Right lobe of liver (tissue), 6 donors: ENCODE data around the gene KLRG1. TPM values are rescaled to one million over a fixed set of nuclear protein-coding genes. Genes with fewer than 3 reads are reported as not detected.
A peak's percentile ranks its signal among the peaks of the same experiment; 100 is the strongest.

Source experiments
- ATAC-seq, 4 donors: fragments of 200-7000 bp; cut with Tn5 transposase; one replicate each; pipeline ENCODE4 v1.9.1; 2020; ENCODE audit warnings: mild to moderate bottlenecking in 4 of 4, moderate library complexity in 4 of 4
- DNase-seq, 3 donors: peaks; one replicate each; pipeline ENCODE4 v3.0.0-alpha.2; 2020
- H3K27ac ChIP-seq, 3 donors: fragments of 200-600 bp; one replicate each; pipeline ENCODE4 v1.8.0; 2022
- H3K27me3 ChIP-seq, 2 donors: fragments of 200-600 bp; one replicate each; pipeline ENCODE4 v1.8.0; 2022
- H3K36me3 ChIP-seq, 4 donors: fragments of 200-600 bp; sonication (generic) in 1 of 4; one replicate each; pipeline versions ENCODE4 v1.5.1 to v1.8.0; 2017 to 2022; ENCODE audit warnings: control low read depth in 1 of 4
- H3K4me1 ChIP-seq, 4 donors: fragments of 200-600 bp; sonication (generic) in 1 of 4; one replicate each; pipeline versions ENCODE4 v1.5.1 to v1.8.0; 2017 to 2022; ENCODE audit warnings: control low read depth in 1 of 4
- H3K4me3 ChIP-seq, 3 donors: fragments of 200-600 bp; one replicate each; pipeline ENCODE4 v1.8.0; 2022
- H3K9me3 ChIP-seq, 4 donors: fragments of 200-600 bp; sonication (generic) in 1 of 4; one replicate each; pipeline versions ENCODE4 v1.5.1 to v1.8.0; 2017 to 2022; ENCODE audit warnings: control low read depth in 1 of 4
- POLR2A ChIP-seq: fragments of 450-650 bp; IDR thresholded peaks from one replicate; pipeline ENCODE4 v1.6.1; 2017; ENCODE audit warnings: antibody characterized with exemption, mild to moderate bottlenecking
- WGBS: methylation state at CpG from one replicate; pipeline ENCODE4 v1.1.6; 2018; ENCODE audit warnings: low coverage, low lambda C conversion rate; ENCODE audit not compliant: insufficient coverage; ENCODE audit errors: missing lambda C conversion rate; 5-methylcytosine and 5-hydroxymethylcytosine counted together
- intact Hi-C, 2 donors: fragments of 100-400 bp; cut with DNase I; formaldehyde crosslinking; loops; one replicate each; pipeline versions ENCODE4 v1.11.2 to v1.14.1; 2022
- total RNA-seq, 6 experiments: library from RNA; depleted of rRNA in 2 of 6; stranded (reverse); fragments of >200 nt in 2 of 6; fragmentation: NEBNext Ultra II Directional in 3 of 6; extraction: Animal tissue kit (Norgen Biotek cat#: 25700) in 3 of 6; gene quantifications; one replicate each; pipeline versions ENCODE4 v1.1.0 to v1.2.4, GENCODE V29; 2016 to 2023
- TF ChIP-seq, protein P1 (sequence below), 4 donors: fragments of 200-600 bp in 3 of 4; fragments of 450-650 bp in 1 of 4; IDR thresholded peaks; one replicate each; pipeline versions ENCODE4 v1.5.1 to v1.8.0; 2016 to 2022; ENCODE audit warnings: antibody characterized with exemption in 4 of 4, mild to moderate bottlenecking in 2 of 4
- donor health status: DM: no; HTN: yes; CAD: no.
- donor health status: DM: no; HTN: no; CAD: no.
- donor health status: DM: no; HTN: no; CAD: no.
- donor health status: DM: no; HTN: yes; CAD: no.
- donor health status: DM: no; HTN: yes; CAD: no.

The KLRG1 gene
- total RNA-seq, 6 experiments from 2014 or later, result 1.3 to 2.7 (median 1.6) TPM

DNA sequence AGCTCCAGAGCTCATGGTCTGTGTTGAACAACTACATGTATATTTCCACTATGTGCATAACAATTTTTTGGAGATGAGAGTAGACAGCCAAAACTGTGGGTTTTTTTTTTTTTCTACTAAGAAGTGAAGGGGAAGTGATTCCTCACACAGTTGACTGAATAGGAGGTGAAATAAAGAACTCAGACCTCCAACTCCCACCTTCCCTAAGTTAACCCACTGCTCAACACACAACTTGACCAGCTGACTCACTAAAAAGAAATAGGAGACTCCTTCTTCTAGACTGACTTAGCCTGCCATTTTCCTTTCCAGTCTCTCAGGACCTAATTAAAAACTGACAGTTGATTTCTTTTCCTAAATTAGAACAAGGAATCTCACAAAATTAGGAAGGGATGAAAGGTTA lies 41.6 kb upstream of the KLRG1 start:
- DNase-seq (no peak), ATAC-seq (no peak)
- H3K9me3 ChIP-seq, result no peaks in the 10 kb centered on the region
- no peak overlapping the region for H3K27ac ChIP-seq
- peaks cover 0 to 30% (median 13%) of the 10 kb centered on the region in 4 donors for H3K36me3 ChIP-seq
- H3K4me1 ChIP-seq, result peaks cover 0 to 27% (median 9%) of the 10 kb centered on the region in 4 donors
- no peak for TF ChIP-seq POLR2A
- TF ChIP-seq, protein P1, sequence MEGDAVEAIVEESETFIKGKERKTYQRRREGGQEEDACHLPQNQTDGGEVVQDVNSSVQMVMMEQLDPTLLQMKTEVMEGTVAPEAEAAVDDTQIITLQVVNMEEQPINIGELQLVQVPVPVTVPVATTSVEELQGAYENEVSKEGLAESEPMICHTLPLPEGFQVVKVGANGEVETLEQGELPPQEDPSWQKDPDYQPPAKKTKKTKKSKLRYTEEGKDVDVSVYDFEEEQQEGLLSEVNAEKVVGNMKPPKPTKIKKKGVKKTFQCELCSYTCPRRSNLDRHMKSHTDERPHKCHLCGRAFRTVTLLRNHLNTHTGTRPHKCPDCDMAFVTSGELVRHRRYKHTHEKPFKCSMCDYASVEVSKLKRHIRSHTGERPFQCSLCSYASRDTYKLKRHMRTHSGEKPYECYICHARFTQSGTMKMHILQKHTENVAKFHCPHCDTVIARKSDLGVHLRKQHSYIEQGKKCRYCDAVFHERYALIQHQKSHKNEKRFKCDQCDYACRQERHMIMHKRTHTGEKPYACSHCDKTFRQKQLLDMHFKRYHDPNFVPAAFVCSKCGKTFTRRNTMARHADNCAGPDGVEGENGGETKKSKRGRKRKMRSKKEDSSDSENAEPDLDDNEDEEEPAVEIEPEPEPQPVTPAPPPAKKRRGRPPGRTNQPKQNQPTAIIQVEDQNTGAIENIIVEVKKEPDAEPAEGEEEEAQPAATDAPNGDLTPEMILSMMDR (IDR thresholded peaks at IDR 0.05), result no peak
- no peaks in the 10 kb centered on the region for H3K27me3 ChIP-seq
- no peak overlapping the region for H3K4me3 ChIP-seq
- intact Hi-C loops, result no loop called here

DNA sequence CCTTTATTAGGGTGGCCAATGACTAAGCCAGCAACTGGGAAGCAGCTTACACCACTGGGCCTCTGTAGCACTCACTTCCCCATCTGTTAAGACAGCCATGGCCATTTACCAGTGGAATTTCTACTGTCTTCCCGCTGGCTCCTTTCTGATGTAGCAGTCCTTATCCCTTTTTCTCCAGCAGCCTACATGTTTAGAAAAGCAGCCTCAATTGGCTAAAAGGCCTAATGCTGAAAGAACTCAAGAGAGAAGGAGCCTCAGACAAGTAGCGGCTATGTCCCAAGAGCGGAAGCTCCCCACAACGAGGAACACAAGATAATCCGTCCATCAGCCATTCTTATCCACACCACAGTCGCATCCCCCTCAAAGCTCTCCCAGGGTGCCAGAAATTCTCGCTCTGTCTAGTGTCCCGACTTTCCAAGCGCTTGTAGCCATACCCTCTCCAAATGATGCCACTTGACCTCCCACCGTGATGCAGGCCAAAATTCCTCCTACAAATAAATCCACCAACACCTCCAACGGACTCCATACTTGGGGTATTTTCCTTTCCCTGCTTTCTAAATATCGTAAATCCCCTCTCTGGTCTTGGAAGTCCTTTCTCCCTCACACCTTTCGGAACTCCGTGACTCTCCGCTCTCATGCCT lies 40.5 kb upstream of the KLRG1 start:
- WGBS, result 2% methylated on average over 15 of the region's 15 CpGs
- H3K36me3 ChIP-seq, result peaks cover 0 to 19% (median 7%) of the 10 kb centered on the region in 4 donors
- peak overlapping the region; percentile 83 to 97 (median 94) for H3K27ac ChIP-seq
- H3K4me1 ChIP-seq, result peaks cover 0 to 27% (median 9%) of the 10 kb centered on the region in 4 donors
- no peak for TF ChIP-seq POLR2A
- TF ChIP-seq, protein P1 (IDR thresholded peaks at IDR 0.05), result no peak
- H3K27me3 ChIP-seq, result no peaks in the 10 kb centered on the region
- ATAC-seq, result no peak
- intact Hi-C loops, result no loop called here
- no peaks in the 10 kb centered on the region for H3K9me3 ChIP-seq
- H3K4me3 ChIP-seq, result peak overlapping the region; percentile 64 to 90 (median 78)
- no peak for DNase-seq

DNA sequence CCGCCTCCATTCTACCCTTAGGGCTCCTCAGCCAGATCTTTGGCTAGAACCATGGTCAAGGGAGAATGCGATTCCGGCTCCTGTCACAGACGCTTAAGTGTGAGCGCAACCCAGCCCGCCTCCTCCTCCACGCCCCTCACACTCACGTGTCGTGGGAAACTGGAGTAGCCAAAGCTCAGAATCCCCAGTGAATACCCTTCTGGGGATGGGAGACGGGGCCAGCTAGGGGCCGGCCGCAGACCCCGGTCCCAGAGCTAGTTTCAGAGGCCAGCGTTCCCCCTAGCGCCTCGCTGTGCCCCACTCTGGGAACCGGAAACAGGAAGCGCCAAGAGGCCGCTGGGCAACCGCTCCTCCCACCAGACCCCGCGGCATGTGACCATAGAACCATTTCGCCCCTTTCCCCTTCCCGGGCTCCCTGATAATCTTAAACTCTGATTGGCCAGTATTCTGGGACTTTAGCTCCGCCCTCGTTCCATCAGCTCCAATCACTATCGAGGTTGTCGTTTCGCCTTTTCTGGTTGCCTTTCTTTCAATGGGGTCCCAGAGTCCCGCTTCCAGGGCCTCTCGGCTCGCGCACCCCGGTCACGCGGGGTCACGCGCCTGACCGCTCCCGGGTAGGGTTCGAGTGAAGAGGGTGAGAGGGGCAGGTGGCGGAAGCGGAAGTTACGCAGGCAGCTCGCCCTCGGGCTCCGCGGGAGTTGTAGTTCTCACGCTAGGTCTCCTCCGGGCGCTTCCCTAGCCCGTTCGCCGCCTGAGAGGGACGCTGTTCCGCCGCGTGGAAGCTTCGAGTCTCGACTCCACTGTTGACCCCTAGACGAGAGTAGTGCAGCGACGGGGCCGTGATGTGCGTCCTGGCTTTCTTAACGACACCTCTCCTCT lies 39.8 kb upstream of the KLRG1 start, which contains the start of gene M6PR:
TSS of gene M6PR (minus strand) at position 304 of the 879 bp plus-strand sequence. CDS start 3,241 bp downstream, outside the sequence.
- Histone ChIP-seq H3K4me3 (peak within 1 kb of the TSS; percentile 64 to 90 (median 78)), H3K27ac (peak within 1 kb of the TSS; percentile 83 to 97 (median 94)), H3K27me3 (no peaks in the 10 kb centered on the region), H3K9me3 (no peaks in the 10 kb centered on the region), H3K4me1 (peaks cover 0 to 27% (median 9%) of the 10 kb centered on the region in 4 donors), H3K36me3 (peaks cover 0 to 14% (median 6%) of the 10 kb centered on the region in 4 donors)
- WGBS, result under 1% methylated on average over 48 of the region's 66 CpGs
- TF ChIP-seq POLR2A, result peak; percentile 86
- TF ChIP-seq, protein P1 (IDR thresholded peaks at IDR 0.05), result peak; percentile 30 to 48 (median 42)
- DNase-seq (peak; percentile 94 to 96 (median 95)), ATAC-seq (peak; percentile 92 to 95 (median 94))
- intact Hi-C loops, result no loop called here

DNA sequence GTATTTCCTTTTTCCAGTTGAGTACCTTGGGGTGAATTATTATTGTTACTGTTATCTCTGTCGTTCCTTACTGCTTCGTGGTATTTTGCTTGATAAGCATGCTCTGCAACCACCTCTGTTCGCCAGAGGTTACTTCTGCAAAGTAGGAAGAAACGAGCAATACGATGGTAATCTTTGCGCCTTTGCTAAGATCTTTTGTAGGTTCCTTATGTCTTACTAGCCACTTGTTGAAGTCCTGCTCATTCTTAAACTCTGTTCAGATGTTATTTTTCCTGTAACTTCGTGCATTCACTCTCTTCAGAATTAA lies 39.2 kb upstream of the KLRG1 start:
- Histone ChIP-seq H3K27me3 (no peaks in the 10 kb centered on the region), H3K4me1 (peaks cover 0 to 27% (median 9%) of the 10 kb centered on the region in 4 donors), H3K27ac (peak overlapping the region; percentile 83 to 97 (median 94)), H3K9me3 (no peaks in the 10 kb centered on the region), H3K36me3 (peaks cover 0 to 10% (median 3%) of the 10 kb centered on the region in 4 donors), H3K4me3 (peak overlapping the region; percentile 64 to 90 (median 78))
- ATAC-seq (peak in 1 of 4 donors; percentile 0), DNase-seq (no peak)
- no peak for TF ChIP-seq POLR2A
- TF ChIP-seq, protein P1 (IDR thresholded peaks at IDR 0.05), result no peak
- intact Hi-C loops, result no loop called here
- WGBS, result under 1% methylated on average over 7 of the region's 7 CpGs
